Activated CD4-positive, CD25-positive, alpha-beta regulatory T cell treated with anti-CD3 and anti-CD28 coated beads, Interleukin-2, amount 50 U/mL, for 24 hours (primary cell): ENCODE results near the gene SLC25A47.
A peak's percentile ranks its signal among the peaks of the same experiment; 100 is the strongest.
"Not testable (repeated sequence)": the region's sequence is repeated elsewhere in the genome, so short reads cannot be mapped to it uniquely, and the experiment has no call there.

Experiments used
- ATAC-seq, 2 donors: fragments of 150-1000 bp; cut with Tn5 transposase; one replicate each; pipeline ENCODE4 v1.10.0; 2021; ENCODE audit warnings: mild to moderate bottlenecking in 1 of 2, moderate library complexity in 1 of 2

SLC25A47 gene, protein sequence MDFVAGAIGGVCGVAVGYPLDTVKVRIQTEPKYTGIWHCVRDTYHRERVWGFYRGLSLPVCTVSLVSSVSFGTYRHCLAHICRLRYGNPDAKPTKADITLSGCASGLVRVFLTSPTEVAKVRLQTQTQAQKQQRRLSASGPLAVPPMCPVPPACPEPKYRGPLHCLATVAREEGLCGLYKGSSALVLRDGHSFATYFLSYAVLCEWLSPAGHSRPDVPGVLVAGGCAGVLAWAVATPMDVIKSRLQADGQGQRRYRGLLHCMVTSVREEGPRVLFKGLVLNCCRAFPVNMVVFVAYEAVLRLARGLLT

DNA sequence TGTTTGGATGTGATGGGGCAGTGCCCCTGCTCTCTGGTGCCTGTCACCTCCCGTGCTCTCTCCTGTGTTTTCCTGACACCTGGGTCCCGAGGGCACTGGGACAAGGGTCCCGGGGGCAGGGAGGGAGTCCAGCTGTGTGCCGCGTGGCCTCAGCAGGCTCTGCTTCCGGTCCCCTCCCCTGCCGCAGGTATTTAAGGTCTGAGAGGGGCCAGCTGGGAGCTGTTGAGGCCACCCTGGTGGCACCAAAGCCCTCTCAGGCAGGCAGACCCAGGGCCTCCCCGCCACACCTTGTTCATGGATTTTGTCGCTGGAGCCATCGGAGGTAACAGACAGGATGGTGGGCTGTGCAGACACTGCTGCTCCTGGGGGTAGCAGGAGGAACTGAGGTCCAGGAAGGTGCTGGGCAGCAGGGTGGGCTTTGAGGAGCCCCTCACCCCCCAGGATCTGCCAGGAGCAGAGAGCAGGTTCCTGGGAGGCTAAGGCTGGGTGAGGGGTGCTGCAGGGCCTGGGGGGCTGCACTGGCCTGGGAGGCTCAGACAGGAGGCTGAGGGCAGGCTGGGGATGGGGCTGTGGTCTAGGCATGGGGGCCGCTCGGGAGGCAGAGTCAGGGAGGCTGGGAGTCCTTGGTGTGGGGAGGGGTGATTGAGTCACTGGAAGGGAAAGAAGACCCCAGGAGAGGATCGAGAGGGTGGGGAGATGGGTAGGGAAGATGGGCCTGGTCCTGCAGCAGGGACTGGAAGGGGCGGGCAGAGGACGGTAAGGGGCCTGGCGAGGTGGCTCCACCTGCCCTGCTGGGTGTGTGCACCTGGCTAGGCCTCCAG, at the start of gene SLC25A47:
Gene SLC25A47 (plus strand): TSS at position 219 of the 821 bp plus-strand sequence. CDS start 76 bp downstream, at position 295.
- ATAC-seq: no peak

DNA sequence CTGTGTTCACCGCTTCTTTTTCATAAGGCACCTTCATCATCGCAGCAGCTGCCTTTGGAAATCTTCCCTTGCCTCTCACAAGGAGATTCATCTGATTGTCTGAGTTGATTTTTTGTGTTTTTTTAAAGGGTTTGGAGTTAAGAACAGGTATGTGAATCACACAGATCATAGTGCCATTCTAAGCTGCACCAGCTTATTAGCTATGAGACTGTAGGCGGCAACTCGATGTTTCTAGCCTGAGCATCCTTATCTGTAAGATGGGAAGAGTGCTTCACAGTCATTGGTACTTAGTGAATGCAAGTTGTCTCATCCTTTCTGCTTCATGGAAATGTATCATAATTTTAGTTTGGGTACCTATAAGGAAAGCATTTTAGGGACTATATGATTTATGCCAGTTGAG, 48.9 kb upstream of the SLC25A47 start:
- ATAC-seq: no peak

DNA sequence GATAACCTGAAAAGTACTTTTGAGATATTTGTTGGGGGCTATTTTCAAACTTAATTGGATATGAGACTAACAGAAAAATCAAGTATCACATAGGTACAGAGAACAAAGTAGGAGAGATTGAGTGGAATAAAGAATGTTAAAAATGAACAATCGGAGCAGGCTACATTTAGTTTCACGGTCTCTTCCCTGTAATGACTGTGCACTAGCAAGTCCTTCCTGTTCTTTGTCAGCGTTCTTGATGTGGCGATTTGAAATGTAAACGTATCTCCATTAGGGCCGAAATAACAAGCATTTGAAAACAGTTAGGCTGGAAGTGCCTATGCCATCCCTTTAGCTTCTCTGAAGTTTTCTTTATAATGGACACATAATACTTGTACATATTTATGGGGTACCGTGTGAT, 47.9 kb upstream of the SLC25A47 start:
- peak; percentile 46 to 60 for ATAC-seq

DNA sequence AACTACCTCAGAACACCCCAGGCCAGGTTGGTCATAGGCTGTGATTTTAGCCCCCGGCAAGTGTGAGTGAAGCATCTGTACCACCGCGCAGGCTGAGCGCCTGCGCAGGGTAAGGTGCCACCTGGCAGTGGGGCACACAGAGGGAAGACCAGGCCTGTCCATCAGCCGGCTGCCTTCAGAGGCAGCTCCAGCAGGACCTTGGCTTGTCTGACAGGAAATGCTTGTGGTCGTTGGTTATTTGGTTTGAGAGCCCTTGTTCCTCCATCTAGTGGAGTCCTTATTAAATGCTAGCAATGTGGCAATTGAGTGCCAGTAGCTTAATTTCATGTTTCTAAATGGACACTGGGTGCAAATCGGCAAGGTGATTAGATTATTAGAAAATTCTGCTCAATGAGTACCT, 44.4 kb upstream of the SLC25A47 start:
- ATAC-seq: no peak

DNA sequence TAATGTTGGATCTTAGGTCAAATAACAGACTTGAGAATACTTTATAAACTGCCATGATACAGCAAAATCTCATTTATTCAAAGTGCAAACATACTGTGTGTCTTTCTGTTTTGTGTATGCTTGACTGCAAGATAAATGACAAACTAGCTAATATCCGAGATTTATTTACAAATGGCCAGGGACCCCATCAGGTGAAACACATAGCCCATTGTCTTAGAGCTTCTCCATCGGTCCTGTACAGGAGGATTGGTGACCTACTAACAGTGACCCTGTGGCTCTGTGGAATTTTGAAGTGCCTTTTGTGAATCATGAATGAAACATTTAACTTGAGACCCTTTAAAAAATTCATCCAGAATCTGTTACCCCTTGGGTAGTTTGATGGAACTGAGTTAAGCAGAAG, 44.0 kb upstream of the SLC25A47 start:
- ATAC-seq: no peak

DNA sequence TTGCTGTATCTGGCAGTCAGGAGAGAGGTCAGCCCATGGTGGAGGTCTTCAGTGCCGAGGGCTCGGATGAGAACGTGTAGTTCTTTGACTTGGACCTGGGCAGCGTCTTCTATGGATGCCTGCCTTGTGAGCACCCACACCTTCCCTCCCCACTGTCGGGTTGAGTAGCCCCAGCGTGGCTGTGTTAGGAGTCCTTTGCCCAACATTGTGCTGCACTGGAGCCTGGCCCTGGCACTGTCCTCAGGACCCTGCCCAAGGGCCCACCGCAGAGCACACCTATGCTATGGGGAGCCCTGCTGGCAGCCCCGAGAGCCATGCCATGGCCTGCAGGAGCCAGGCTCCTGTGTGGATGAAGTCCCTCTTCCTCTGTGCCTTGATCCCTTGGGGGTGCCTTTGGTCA, 43.6 kb upstream of the SLC25A47 start:
- no peak for ATAC-seq

DNA sequence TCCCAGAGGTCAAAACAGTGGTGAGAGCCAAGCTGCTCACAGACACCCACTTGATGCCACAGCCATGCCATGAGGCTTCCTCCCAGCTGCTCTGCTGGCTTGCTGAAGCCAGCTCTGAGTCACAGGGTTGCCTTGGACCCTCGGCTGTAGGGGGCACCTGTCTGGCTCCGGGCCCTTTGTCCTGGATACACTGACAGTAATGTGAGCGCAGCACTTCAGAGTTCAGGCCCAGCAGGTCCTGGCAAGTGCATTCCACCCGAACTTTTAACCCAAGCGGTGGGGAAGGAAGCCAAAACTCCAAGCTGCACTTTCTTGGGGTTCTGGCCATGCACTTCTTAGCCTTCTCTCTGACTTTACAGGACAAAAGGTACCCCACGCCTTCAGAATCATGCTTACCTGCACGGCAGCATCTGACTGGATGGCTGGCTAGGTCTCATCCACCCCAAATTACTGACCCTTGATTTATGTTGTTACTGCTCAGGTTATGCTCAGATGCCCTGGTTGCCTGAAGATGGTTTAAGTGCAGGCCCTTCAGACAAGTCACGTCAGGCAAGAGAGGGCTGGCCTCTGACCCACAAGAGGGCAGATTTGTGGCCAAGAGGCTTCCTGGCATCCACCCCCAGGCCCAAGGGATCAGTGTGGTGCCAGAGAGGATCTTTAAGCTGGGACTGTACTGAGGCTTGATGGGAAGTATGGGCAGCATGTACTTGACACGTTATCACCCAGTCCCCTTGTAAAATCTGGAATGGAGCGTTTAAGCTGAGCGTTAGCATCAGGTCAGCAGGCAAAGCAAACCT, 41.7 kb upstream of the SLC25A47 start:
- ATAC-seq: no peak

DNA sequence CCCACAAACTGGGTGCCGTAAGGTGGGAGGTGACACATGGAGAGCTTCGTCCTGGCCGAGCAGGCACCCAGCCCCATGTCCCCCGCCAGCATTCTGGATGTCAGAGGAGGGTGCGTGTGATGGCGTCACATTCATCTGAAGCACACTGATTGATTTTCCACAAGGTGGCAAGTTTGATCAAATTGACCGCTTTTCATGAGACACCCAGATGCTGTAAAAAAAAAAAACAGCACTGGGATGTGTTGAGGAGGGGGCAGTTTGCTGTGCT, 41.1 kb upstream of the SLC25A47 start:
- no peak for ATAC-seq

DNA sequence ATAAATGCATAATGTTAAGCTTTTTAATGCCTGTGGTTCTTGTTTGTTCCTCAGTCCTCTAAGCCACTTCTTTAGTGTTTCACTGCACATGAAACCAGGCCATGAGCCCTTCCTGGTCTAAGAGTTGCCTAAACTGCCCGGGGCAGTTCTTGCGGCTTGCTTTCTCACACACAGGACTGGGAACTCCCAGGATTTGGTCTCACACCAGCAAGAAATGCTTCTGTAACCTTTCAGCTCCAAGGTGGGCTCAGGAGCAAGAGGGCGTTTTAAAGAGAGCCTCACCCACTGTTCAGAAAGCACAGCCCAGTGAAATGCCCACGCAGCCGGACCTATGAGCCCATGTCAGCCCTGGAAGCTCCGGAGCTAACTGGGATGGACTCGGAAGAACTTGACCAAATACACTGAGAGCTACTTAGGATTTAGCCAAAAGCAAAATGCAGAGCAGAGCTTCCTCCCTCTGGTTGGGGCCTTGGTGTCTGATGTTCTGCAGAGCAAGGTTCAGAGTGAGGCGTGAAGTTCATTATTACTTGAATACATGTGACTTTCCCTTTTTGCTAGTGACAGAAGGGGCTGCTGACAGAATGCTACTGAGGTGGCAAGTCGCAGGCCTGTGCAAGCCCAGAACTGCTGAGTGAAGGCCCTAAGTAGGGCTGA, 40.2 kb upstream of the SLC25A47 start:
- no peak for ATAC-seq

DNA sequence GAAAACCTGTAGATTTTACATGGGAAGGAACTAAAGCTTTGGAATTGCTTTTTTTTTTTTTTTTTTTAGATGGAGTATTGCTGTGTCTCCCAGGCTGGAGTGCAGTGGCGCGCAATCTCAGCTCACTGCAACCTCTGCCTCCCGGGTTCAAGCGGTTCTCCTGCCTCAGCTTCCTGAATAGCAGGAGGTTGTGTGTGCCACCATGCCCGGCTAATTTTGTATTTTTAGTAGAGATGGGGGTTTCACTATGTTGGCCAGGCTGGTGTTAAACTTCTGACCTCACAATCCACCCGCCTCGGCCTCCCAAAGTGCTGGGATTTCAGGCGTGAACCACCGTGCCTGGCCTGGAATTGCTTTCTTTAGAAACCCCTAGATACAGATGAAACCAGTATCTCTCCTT, 39.7 kb upstream of the SLC25A47 start:
- ATAC-seq: not testable (repeated sequence)

DNA sequence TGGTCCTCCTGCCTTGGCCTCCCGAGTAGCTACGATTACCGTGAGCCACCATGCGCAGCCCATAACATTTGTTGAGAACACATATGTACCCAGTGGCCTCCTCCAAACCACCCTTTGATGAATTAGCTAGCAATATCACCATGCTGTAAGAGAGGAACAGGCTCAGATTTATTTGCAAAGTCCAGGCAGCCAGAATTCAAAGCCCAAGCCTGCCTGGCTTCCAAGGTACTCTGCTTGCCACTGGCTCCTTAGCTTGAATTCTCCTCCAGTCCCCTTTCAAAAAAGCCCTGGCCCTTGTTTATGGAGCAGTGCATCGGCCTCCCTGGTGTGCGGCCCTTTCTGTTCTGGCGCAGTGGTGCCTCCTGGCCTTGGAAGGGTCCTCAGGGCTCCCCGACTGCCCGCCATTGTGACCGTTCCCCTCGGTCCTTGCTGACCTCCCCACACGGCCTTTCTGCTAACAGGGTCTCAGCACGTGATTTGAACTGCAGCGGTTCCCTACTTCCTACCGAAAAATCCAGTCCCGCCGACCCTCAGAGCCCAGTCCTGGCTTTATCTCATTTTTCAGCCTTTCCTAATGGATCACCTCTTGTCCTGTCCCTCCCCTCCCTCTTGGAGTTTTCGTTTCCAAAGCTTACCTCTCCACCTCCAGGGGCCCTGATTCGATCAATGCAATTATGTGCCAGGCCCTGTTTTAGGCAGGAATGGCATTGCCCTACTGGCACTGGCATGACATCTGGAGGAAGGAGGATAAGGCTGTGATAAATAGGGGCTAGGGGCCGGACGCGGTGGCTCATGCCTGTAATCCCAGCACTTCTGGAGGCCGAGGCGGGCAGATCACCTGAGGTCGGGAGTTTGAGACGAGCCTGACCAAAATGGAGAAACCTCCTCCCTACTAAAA, 38.9 kb upstream of the SLC25A47 start:
- ATAC-seq: no peak

DNA sequence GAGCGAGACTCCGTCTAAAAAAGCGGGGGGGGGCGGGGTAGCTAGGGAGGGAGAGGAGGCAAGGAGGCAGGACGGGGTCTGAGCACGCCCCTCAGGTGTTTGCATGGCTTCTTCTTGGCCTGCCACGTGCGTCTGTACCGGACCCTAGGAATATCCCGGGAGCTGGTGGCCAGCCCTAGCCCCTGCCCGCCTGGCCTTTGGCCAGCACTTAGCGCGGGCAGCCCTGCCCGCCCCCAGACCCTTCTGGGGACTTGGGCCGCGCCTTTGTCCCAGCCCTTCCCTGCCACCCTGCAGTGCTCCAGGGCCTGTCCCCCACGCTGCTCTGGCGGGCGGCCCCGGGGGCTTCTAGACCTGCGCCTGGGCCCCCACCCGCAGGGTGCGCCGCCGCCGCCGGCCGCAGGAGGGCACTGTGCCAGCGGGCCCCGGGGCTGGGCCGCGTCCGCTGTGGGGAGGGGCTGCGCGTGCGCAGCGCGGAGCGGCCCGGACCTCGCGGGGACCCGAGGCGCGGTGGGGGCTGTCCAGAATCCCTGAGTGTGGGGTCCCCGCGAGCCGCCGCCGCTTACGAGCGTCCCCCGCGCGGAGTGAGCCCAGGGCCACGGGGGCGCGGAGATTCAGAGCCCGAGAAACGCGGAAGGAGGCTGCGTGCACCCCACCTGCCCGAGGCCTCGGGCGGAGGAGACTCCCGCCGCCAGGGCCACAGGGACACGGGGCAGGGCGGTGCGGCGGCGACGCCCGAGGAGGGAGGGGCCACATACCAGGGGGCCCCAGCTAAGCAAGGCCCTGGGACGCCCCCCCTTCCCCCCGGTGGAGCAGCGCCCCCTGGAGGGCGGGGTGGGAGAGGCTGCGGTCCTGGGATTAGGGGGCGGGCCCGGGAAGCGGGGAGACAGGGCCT, 37.9 kb upstream of the SLC25A47 start:
- peak; percentile 86 to 87 for ATAC-seq

DNA sequence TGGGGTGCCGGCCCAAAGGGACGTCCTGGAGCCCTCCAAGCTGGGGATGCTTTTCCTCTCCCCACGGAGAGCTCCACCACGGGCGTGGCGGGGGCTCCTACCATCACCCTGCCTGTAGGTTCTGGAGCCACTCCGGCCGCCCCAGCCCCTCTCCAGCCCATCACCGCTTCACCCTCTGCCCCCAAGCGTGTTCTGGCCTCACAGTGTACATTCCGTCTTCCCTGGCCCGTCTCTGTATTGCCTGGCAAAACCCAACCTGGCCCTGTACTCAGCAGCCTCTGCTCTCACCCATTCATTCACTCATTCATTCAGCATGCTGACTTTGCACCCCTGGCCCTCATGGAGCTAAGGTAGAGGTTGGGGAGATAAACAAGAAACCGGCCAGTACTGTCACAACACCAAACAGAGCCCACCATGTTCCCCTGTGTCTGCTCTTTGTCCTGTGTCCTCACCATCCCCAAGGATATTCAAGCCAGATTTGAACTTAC, 37.2 kb upstream of the SLC25A47 start:
- ATAC-seq: no peak

DNA sequence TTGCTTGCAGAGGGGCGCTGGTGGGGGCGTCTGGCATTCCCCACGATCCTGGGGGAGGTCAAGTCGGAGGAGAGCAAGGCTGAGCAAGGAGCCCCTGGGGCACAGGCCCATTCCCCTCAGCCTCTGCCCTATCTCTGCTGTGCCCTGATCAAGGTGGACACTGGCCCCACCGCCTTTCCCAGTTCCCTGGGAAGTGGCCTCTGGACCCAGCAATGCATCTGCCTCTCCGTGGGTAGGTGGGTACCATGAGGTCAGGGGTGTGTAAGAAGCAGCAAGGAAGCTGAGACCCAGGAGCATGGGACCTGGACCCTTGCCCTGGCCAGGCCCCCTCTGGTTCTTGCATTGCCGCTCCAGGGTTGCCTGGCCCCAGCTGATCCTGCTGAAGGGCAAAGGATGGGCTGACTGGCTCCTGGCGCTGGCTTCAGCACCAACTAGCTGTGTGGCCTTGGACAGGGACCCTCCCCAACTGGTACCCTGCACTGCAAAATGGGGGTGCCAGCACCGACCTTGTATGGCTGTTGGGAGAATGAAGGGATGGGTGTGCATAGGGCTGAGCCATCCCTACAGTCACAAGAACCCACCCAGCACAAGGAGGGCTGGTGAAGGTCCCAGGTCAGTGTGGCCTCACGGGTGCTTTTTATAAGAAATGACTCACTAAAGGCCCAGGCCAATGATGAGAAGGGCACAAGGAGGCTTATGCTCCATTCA, 36.5 kb upstream of the SLC25A47 start:
- no peak for ATAC-seq

DNA sequence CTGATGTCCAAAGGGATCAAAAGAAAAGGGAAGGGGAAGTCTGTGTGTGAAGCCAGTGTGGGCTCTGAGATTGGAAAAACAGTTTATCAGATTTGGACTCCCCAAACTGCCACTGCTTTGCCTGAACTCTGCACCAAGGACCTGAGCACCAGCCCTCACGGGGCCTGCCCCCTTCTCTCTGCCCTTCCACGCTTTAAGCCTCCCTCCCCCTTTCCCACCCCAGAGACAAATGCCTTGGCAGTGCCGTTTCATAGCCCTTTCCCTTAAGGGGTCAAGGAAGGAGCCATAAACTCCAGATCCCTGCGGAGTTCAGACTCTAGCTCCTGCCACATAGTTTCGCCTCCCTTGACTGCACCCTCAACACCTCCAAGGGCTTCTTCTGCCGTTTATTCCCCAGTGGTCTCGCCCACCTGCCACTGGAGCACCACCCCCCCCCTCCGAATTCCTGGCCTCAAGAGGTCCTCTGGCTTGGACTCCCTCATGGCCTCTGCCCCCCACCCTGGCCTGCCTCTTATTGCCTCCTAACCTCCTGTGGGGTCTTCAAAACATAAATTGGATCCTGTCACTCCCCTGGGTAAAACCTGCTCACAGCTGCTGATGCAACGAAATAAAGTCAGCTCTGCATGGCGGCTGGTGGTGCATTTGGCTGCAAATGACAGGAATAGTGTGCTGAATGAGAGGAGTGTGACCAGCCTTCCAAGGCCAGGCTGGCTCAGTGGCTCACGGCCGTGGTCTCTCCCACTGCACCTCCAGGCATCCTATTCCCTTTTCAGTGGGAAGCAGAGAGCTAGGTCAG, 35.7 kb upstream of the SLC25A47 start:
- no peak for ATAC-seq

DNA sequence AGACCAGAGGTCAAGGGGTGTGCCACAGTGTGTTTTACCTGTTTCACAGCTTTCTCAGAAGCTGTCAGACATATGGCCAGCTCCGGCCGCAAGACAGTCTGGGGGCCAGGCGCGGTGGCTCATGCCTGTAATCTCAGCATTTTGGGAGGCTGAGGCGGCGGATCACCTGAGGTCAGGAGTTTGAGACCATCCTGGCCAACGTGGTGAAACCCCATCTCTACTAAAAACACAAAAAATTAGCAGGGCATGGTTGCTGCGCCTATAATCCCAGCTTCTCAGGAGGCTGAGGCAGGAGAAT, 35.2 kb upstream of the SLC25A47 start:
- not testable (repeated sequence) for ATAC-seq

DNA sequence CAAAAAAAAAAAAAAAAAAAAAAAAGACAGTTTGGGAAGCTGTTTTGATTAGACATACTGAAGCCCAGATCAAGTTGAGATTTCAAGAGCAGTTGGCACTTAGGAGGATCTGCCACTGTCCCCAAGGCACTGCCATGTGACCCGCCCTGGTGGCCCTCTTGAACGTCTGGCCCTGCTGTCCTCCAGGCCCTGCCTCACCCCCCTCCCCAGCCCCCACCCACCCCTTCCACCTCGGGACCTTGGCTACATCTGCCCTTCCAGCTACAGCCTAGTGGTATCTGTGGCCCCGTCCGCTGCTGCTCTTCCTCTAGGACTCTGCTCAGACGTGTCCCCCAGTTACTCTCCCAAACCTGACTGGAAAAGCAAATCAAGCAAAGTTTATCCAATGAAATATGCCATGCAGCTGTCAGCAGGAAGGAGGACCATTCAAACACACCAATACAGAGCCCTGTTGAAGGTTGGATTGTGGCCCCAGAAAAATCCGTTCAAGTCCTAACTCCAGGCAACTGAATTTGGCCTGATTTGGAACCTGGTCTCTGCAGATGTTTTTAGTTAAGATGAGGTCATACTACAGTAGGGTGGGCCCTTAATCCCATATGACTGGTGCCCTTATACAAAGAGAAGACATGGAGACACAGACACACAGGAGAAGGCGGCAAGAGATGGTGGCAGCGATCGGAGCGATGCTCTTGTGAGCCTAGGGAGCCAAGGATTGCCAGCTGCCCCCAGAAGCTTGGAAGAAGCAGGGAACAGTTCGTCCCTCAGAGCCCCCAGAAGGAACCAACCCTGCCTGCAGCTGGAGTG, 34.6 kb upstream of the SLC25A47 start:
- ATAC-seq: no peak

DNA sequence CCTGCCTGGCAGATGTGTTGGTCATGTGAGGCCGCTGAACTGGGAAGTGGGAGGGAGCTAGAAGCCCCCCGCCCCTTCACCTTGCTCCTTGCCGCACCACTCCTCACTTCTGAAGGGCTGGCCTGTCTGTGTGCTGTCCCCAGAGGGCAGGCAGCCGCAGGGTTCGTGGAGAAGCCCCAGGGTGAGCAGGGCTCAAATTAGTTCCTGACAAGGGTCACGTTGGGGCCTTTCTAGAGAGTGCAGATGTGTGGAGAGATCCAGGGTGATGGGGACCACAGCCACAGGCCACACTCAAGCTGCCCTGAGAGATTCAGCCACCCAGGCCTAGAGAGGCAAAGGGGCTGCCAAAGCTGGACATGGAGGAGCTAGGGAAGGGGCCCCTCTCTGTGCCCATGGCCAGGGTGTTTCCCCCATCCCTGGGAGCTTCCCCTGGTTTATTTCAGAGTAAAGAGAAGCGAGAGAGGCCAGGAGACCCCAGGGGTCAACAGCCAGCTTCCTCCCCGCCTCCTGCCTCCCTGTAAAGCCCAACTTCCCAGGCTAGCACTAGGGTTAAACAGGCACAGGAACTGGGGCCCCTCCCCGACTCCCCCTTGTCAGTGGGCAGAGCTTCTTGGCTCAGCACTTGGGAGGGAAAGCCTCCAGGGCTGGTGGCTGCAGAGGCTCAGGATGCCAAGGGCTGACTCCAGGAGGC, 33.1 kb upstream of the SLC25A47 start:
- ATAC-seq: no peak
